ENCODE results near the gene TPRX2.
"Not testable (repeated sequence)": the region's sequence is repeated elsewhere in the genome, so short reads cannot be mapped to it uniquely, and the experiment has no call there.

Gene TPRX2

GRCh38 chr19:47863514-47863936 lies 4.5 kb downstream of the TPRX2 start:
- peak; percentile 58 to 81 for DNase-seq

GRCh38 chr19:47865166-47865565 lies 6.1 kb downstream of the TPRX2 start:
- no peak for DNase-seq

GRCh38 chr19:47878906-47879305 lies 19.9 kb downstream of the TPRX2 start:
- DNase-seq, result no peak

- DNase-seq, result not testable (repeated sequence)
Observed at GRCh38 chr19:47879385-47879784, 20.4 kb downstream of the TPRX2 start.

GRCh38 chr19:47881757-47882156 lies 22.7 kb downstream of the TPRX2 start:
- DNase-seq, result no peak

GRCh38 chr19:47882890-47883289 lies 23.9 kb downstream of the TPRX2 start:
- no peak for DNase-seq

GRCh38 chr19:47885067-47885463 lies 26.0 kb downstream of the TPRX2 start:
- no peak for DNase-seq

- peak in 1 of 2 experiments; percentile 7 for DNase-seq
Observed at GRCh38 chr19:47886010-47886559, 27.1 kb downstream of the TPRX2 start, which contains the start of gene SULT2A1. Gene SULT2A1, minus strand, starts transcription at chr19:47886315. Its CDS starts 58 bp downstream, at chr19:47886257.

GRCh38 chr19:47890865-47891621 lies 32.0 kb downstream of the TPRX2 start:
- DNase-seq, result no peak

GRCh38 chr19:47891622-47891922 lies 32.5 kb downstream of the TPRX2 start:
- no peak for DNase-seq

- no peak for DNase-seq
Observed at GRCh38 chr19:47891923-47892666, 33.1 kb downstream of the TPRX2 start.

- no peak for DNase-seq
Observed at GRCh38 chr19:47895165-47895782, 36.2 kb downstream of the TPRX2 start.

- DNase-seq, result no peak
Observed at GRCh38 chr19:47896019-47896418, 37.0 kb downstream of the TPRX2 start.

- DNase-seq, result no peak
Observed at GRCh38 chr19:47896773-47897172, 37.7 kb downstream of the TPRX2 start.

- DNase-seq, result no peak
Observed at GRCh38 chr19:47897861-47898260, 38.8 kb downstream of the TPRX2 start.

GRCh38 chr19:47899335-47899734 lies 40.3 kb downstream of the TPRX2 start:
- no peak for DNase-seq

- DNase-seq, result no peak
Observed at GRCh38 chr19:47901370-47901769, 42.3 kb downstream of the TPRX2 start.

- DNase-seq, result not testable (repeated sequence)
Observed at GRCh38 chr19:47909350-47909749, 50.3 kb downstream of the TPRX2 start.

- DNase-seq, result not testable (repeated sequence)
Observed at GRCh38 chr19:47910191-47910590, 51.2 kb downstream of the TPRX2 start.
